H1 (cell line): ENCODE results near the gene UBQLN1. TPM values are rescaled to one million over a fixed set of nuclear protein-coding genes. Genes with fewer than 3 reads are reported as not detected.

ENCODE experiments used
- CTCF ChIA-PET: fragments of 300-600 bp; sonication (Branson Sonifier 250); formaldehyde crosslinking; loops from one replicate; lab custom pipeline; 2021; ENCODE audit not compliant: partially characterized antibody; lab: Charles Lee
- POLR2A ChIA-PET: fragments of 300-600 bp; sonication (Branson Sonifier 250); formaldehyde crosslinking; loops from one replicate; lab custom pipeline; 2021; ENCODE audit warnings: inconsistent platforms; ENCODE audit not compliant: partially characterized antibody; lab: Charles Lee
- DNase-seq, 2 experiments: peaks; one replicate each; pipeline versions ENCODE4 v3.0.0 to v3.0.0-alpha.2; 2010 to 2022; ENCODE audit warnings: low spot score in 2 of 2, low read depth in 1 of 2, mixed read lengths in 1 of 2
- FAIRE-seq: peaks from 2 replicates; lab custom pipeline; 2011; peaks lifted over from hg19 to GRCh38; lab: Jason Lieb, UNC
- H2AFZ ChIP-seq: 2 replicates; pipeline ENCODE4 v1.8.1; 2012; ENCODE audit warnings: low read length, inconsistent platforms
- H2AK5ac ChIP-seq: 2 replicates; pipeline ENCODE4 v1.6.1; 2013; ENCODE audit warnings: low read depth, low read length
- H2BK120ac ChIP-seq: replicated peaks from 2 replicates; pipeline ENCODE3; 2013; ENCODE audit warnings: low read depth, low read length, inconsistent platforms
- H2BK12ac ChIP-seq: 2 replicates; pipeline ENCODE4 v1.6.1; 2013; ENCODE audit warnings: low read depth, low read length
- H2BK15ac ChIP-seq: 2 replicates; pipeline ENCODE4 v1.6.1; 2013; ENCODE audit warnings: low read length
- H2BK20ac ChIP-seq: 2 replicates; pipeline ENCODE4 v1.6.1; 2013; ENCODE audit warnings: low read length
- H2BK5ac ChIP-seq: 2 replicates; pipeline ENCODE4 v1.6.1; 2013; ENCODE audit warnings: low read depth, low read length
- H3K14ac ChIP-seq: 2 replicates; pipeline ENCODE4 v1.6.1; 2013; ENCODE audit warnings: inconsistent platforms; ENCODE audit not compliant: insufficient read length
- H3K18ac ChIP-seq: 2 replicates; pipeline ENCODE4 v1.6.1; 2013; ENCODE audit warnings: low read length; ENCODE audit errors: extremely low read depth
- H3K23ac ChIP-seq: 2 replicates; pipeline ENCODE4 v1.6.1; 2013; ENCODE audit warnings: inconsistent platforms; ENCODE audit not compliant: insufficient read length
- H3K23me2 ChIP-seq: 2 replicates; pipeline ENCODE4 v1.6.1; 2013; ENCODE audit warnings: low read depth, low read length
- H3K27ac ChIP-seq: 2 replicates; pipeline ENCODE4 v1.6.1; 2011; ENCODE audit warnings: low read depth, low read length, inconsistent platforms
- H3K27me3 ChIP-seq, 4 experiments: replicated peaks in 1 of 4; 1 replicate in 1 of 4; 2 replicates in 3 of 4; pipeline versions ENCODE4 v1.6.1 to v1.8.1; 2011 to 2013; ENCODE audit warnings: low read length in 3 of 4, mild to moderate bottlenecking in 3 of 4, inconsistent platforms in 2 of 4, mixed read lengths in 2 of 4, moderate library complexity in 1 of 4; ENCODE audit not compliant: control insufficient read depth in 3 of 4, insufficient read depth in 3 of 4; ENCODE audit errors: extremely low read depth in 1 of 4
- H3K36me3 ChIP-seq, 4 experiments: 2 replicates each; pipeline versions ENCODE4 v1.6.1 to v1.8.1; 2011 to 2013; ENCODE audit warnings: mild to moderate bottlenecking in 4 of 4, low read length in 3 of 4, moderate library complexity in 2 of 4, control low read depth in 1 of 4, inconsistent platforms in 1 of 4; ENCODE audit not compliant: insufficient read depth in 4 of 4, control insufficient read depth in 2 of 4
- H3K4ac ChIP-seq: replicated peaks from 2 replicates; pipeline ENCODE3; 2013; ENCODE audit warnings: low read length, low read depth, mixed read lengths, inconsistent platforms; ENCODE audit not compliant: insufficient read length
- H3K4me1 ChIP-seq, 4 experiments: replicated peaks in 1 of 4; 1 replicate in 1 of 4; 2 replicates in 3 of 4; pipeline versions ENCODE4 v1.6.1 to v1.8.1; 2011 to 2013; ENCODE audit warnings: low read length in 3 of 4, inconsistent platforms in 2 of 4, mixed read lengths in 1 of 4; ENCODE audit not compliant: insufficient read depth in 4 of 4, control insufficient read depth in 3 of 4
- H3K4me2 ChIP-seq, 2 experiments: 2 replicates each; pipeline versions ENCODE4 v1.6.1 to v1.8.1; 2011 to 2013; ENCODE audit warnings: low read depth in 2 of 2, low read length in 2 of 2, control low read depth in 1 of 2, inconsistent platforms in 1 of 2, mild to moderate bottlenecking in 1 of 2; ENCODE audit not compliant: insufficient read depth in 1 of 2
- H3K4me3 ChIP-seq, 4 experiments: fragments of 200-600, 300-600 bp in 1 of 4; sonication (generic), shearing (Covaris generic), sonication (Bioruptor Twin) in 1 of 4; 2 replicates each; pipeline versions ENCODE4 v1.5.1 to v1.8.1; 2011 to 2016; ENCODE audit warnings: low read length in 4 of 4, low read depth in 3 of 4, control low read depth in 2 of 4, inconsistent platforms in 2 of 4, mild to moderate bottlenecking in 2 of 4, mixed read lengths in 1 of 4, moderate library complexity in 1 of 4; ENCODE audit not compliant: insufficient read depth in 2 of 4; ENCODE audit errors: extremely low read depth in 1 of 4
- H3K56ac ChIP-seq: replicated peaks from 2 replicates; pipeline ENCODE3; 2013; ENCODE audit warnings: low read depth, mild to moderate bottlenecking, mixed read lengths, low read length, inconsistent platforms; ENCODE audit not compliant: insufficient read length
- H3K79me1 ChIP-seq: 2 replicates; pipeline ENCODE4 v1.6.1; 2013; ENCODE audit warnings: low read depth, low read length, control low read depth
- H3K79me2 ChIP-seq, 2 experiments: 2 replicates each; pipeline versions ENCODE4 v1.6.1 to v1.8.1; 2012 to 2013; ENCODE audit warnings: low read length in 2 of 2, mild to moderate bottlenecking in 2 of 2, inconsistent platforms in 1 of 2; ENCODE audit not compliant: insufficient read depth in 2 of 2, control insufficient read depth in 1 of 2
- H3K9ac ChIP-seq, 4 experiments: replicated peaks in 1 of 4; 1 replicate in 1 of 4; 2 replicates in 3 of 4; pipeline versions ENCODE4 v1.6.1 to v1.8.1; 2011 to 2013; ENCODE audit warnings: low read depth in 3 of 4, low read length in 3 of 4, control low read depth in 2 of 4, mild to moderate bottlenecking in 2 of 4, moderate library complexity in 2 of 4, inconsistent platforms in 1 of 4; ENCODE audit errors: extremely low read depth in 1 of 4
- H3K9me3 ChIP-seq, 2 experiments: 2 replicates each; pipeline versions ENCODE4 v1.6.1 to v1.8.1; 2012 to 2013; ENCODE audit warnings: mild to moderate bottlenecking in 2 of 2, moderate library complexity in 2 of 2, control low read depth in 1 of 2, inconsistent platforms in 1 of 2, low read depth in 1 of 2, low read length in 1 of 2, mixed read lengths in 1 of 2; ENCODE audit not compliant: insufficient read depth in 2 of 2
- H4K20me1 ChIP-seq, 2 experiments: replicated peaks in 1 of 2; 2 replicates each; pipeline versions ENCODE3 to v1.8.1; 2011 to 2013; ENCODE audit warnings: inconsistent platforms in 2 of 2, low read length in 2 of 2, mild to moderate bottlenecking in 1 of 2; ENCODE audit not compliant: insufficient read depth in 2 of 2, control insufficient read depth in 1 of 2
- H4K5ac ChIP-seq: 2 replicates; pipeline ENCODE4 v1.6.1; 2013; ENCODE audit warnings: low read length, low read depth, mixed read lengths, inconsistent platforms; ENCODE audit not compliant: insufficient read length
- H4K8ac ChIP-seq: 2 replicates; pipeline ENCODE4 v1.8.0; 2013; ENCODE audit warnings: mild to moderate bottlenecking, moderate library complexity, low read length, inconsistent platforms; ENCODE audit not compliant: insufficient read depth; ENCODE audit errors: extremely low read depth
- H4K91ac ChIP-seq: replicated peaks from 2 replicates; pipeline ENCODE3; 2013; ENCODE audit warnings: low read length, mixed read lengths, inconsistent platforms; ENCODE audit not compliant: insufficient read length
- CTCF ChIP-seq, 3 experiments: IDR thresholded peaks; 1 replicate in 2 of 3; 2 replicates in 1 of 3; pipeline versions ENCODE4 v1.5.1 to v1.6.1; 2011; ENCODE audit warnings: low read length in 3 of 3, mild to moderate bottlenecking in 3 of 3, inconsistent platforms in 2 of 3, low read depth in 1 of 3, moderate library complexity in 1 of 3; ENCODE audit not compliant: insufficient read depth in 1 of 3; ENCODE audit errors: control extremely low read depth in 1 of 3
- FOSL1 ChIP-seq: IDR thresholded peaks from 2 replicates; pipeline ENCODE4 v1.6.1; 2011; ENCODE audit warnings: mild to moderate bottlenecking, low read depth, low read length, moderate library complexity; ENCODE audit not compliant: insufficient read depth
- JUN ChIP-seq: IDR thresholded peaks from 2 replicates; pipeline ENCODE4 v1.6.1; 2011; ENCODE audit warnings: low read depth, mild to moderate bottlenecking, improper control_type of control experiment, low read length
- MAX ChIP-seq: IDR thresholded peaks from 2 replicates; pipeline ENCODE4 v1.6.1; 2012; ENCODE audit warnings: inconsistent platforms
- POLR2A ChIP-seq, 2 experiments: IDR thresholded peaks; 1 replicate in 1 of 2; 2 replicates in 1 of 2; pipeline ENCODE4 v1.6.1; 2011; ENCODE audit warnings: low read depth in 2 of 2, low read length in 2 of 2, mild to moderate bottlenecking in 2 of 2; ENCODE audit errors: control extremely low read depth in 1 of 2
- RBBP5 ChIP-seq: IDR thresholded peaks from 2 replicates; pipeline ENCODE4 v1.7.1; 2012; ENCODE audit warnings: low read depth, mild to moderate bottlenecking, inconsistent platforms, low read length, moderate library complexity, borderline replicate concordance
- RFX5 ChIP-seq: IDR thresholded peaks from 2 replicates; pipeline ENCODE4 v1.6.1; 2011; ENCODE audit warnings: low read depth, low read length, improper control_type of control experiment, borderline replicate concordance
- SRF ChIP-seq: IDR thresholded peaks from 2 replicates; pipeline ENCODE4 v1.6.1; 2011; ENCODE audit warnings: mild to moderate bottlenecking, low read depth, low read length, moderate library complexity
- WGBS, 2 experiments: shearing (Covaris generic) in 1 of 2; methylation state at CpG; one replicate each; pipeline versions ENCODE4 v1.1.6 to v1.1.7; 2013 to 2015; ENCODE audit warnings: low lambda C conversion rate in 2 of 2, mixed read lengths in 2 of 2, inconsistent platforms in 1 of 2, low coverage in 1 of 2, missing lambda C conversion rate in 1 of 2; ENCODE audit not compliant: insufficient replicate concordance in 2 of 2, insufficient coverage in 1 of 2, insufficient read length in 1 of 2; ENCODE audit errors: extremely low coverage in 1 of 2, missing lambda C conversion rate in 1 of 2; 5-methylcytosine and 5-hydroxymethylcytosine counted together
- polyA plus RNA-seq, 7 experiments: library from polyadenylated mRNA; depleted of rRNA in 3 of 7; stranded (reverse) in 5 of 7; unstranded in 2 of 7; fragments of >200 nt in 5 of 7; fragments of 200-250 nt in 2 of 7; gene quantifications; 1 replicate in 5 of 7; 2 replicates in 1 of 7; 4 replicates in 1 of 7; pipeline versions ENCODE4 v1.2.1 to v1.2.3, GENCODE V29; 2011 to 2013; ENCODE audit warnings: missing spikeins in 2 of 7, mixed read lengths in 2 of 7
- total RNA-seq: library from RNA; stranded (reverse); fragmentation: NEBNext Ultra II Directional; extraction: Animal tissue kit (Norgen Biotek cat#: 25700); gene quantifications from 2 replicates; pipeline ENCODE4 v1.2.1, GENCODE V29; 2021

UBQLN1 gene
- total and polyA plus RNA-seq, 2 of the 8 experiments (the other 6 are each of a cell fraction or from before 2014, with no cell fraction given): 62.4 to 105 TPM

GRCh38 chr9:83688921-83689320 is 18.8 kb downstream of the UBQLN1 start:
- Histone ChIP-seq H3K56ac (no peak overlapping the region), H2BK20ac (no peak overlapping the region), H3K23ac (no peak overlapping the region), H3K4me1 (no peaks in the 10 kb centered on the region), H3K79me1 (no peaks in the 10 kb centered on the region; the same call in none of the 2 replicates), H2BK5ac (no peak overlapping the region), H3K14ac (no peak overlapping the region), H2BK120ac (no peak overlapping the region), H2BK12ac (no peak overlapping the region), H2AK5ac (no peak overlapping the region), H3K4me3 (no peak overlapping the region), H2BK15ac (no peak overlapping the region), H2AFZ (no peak overlapping the region), H3K4ac (no peak overlapping the region), H3K27ac (no peak overlapping the region), H3K18ac (no peak overlapping the region), H3K4me2 (no peak overlapping the region), H3K9ac (no peak overlapping the region), H4K20me1 (peaks cover 9% of the 10 kb centered on the region in 2 experiments), H3K23me2 (no peaks in the 10 kb centered on the region), H4K8ac (no peak overlapping the region), H3K36me3 (peaks cover 0 to 5% (median 0%) of the 10 kb centered on the region in 4 experiments; a peak in 1 of 8 replicates), H4K91ac (no peak overlapping the region), H4K5ac (no peak overlapping the region), H3K79me2 (peaks cover 13 to 98% of the 10 kb centered on the region in 2 experiments; a peak in 3 of 4 replicates), H3K9me3 (no peaks in the 10 kb centered on the region), H3K27me3 (no peaks in the 10 kb centered on the region)
- ChIA-PET POLR2A (interaction anchor here (0.7 to 1.0 kb wide), 2 partner anchors 19 to 289 kb away, joined by 3 read pairs; partner anchors contain the start of gene UBQLN1), CTCF (no interaction called here)
- WGBS, 2 experiments: 93% methylated on average over 3 of the region's 3 CpGs; no CpG with 5 or more reads in 1 of the 2 experiments
- FAIRE-seq: no peak
- no peak for TF ChIP-seq MAX
- TF ChIP-seq RBBP5: no peak
- TF ChIP-seq FOSL1: no peak
- TF ChIP-seq SRF: no peak
- TF ChIP-seq CTCF (IDR thresholded peaks at IDR 0.05; ENCODE audit: control extremely low read depth in 1 of 3, insufficient read depth in 1 of 3, low read depth in 1 of 3, low read length in 3 of 3): no peak
- TF ChIP-seq RFX5: no peak
- no peak for TF ChIP-seq JUN
- no peak for TF ChIP-seq POLR2A (IDR thresholded peaks at IDR 0.05; ENCODE audit: control extremely low read depth in 1 of 2, low read depth in 2 of 2, low read length in 2 of 2)
- no peak for DNase-seq
